CD4-positive, alpha-beta memory T cell (primary cell): Measurements from ENCODE around the gene CELF3. TPM values are rescaled to one million over a fixed set of nuclear protein-coding genes. Genes with fewer than 3 reads are reported as not detected.

Experiments used
- CTCF ChIA-PET: fragments of 350-600 bp; sonication (Branson Sonifier 250); formaldehyde crosslinking; loops from one replicate; lab custom pipeline; 2021; ENCODE audit warnings: inconsistent platforms; ENCODE audit not compliant: partially characterized antibody; lab: Charles Lee
- POLR2A ChIA-PET: fragments of 350-600 bp; sonication (Branson Sonifier 250); formaldehyde crosslinking; loops from one replicate; lab custom pipeline; 2021; ENCODE audit not compliant: partially characterized antibody; lab: Charles Lee
- DNase-seq, 5 donors: peaks; one replicate each; pipeline versions ENCODE4 v3.0.0 to v3.0.0-alpha.2; 2020 to 2022; ENCODE audit warnings: mixed read lengths in 1 of 5
- H3K27ac ChIP-seq: one replicate; pipeline ENCODE4 v1.7.0; 2013; ENCODE audit warnings: low read depth, low read length
- H3K27me3 ChIP-seq: 2 replicates; pipeline ENCODE4 v1.7.0; 2013; ENCODE audit warnings: mild to moderate bottlenecking, low read length, moderate library complexity; ENCODE audit not compliant: insufficient read depth
- H3K36me3 ChIP-seq: 2 replicates; pipeline ENCODE4 v1.7.0; 2013; ENCODE audit warnings: mild to moderate bottlenecking, low read length, moderate library complexity; ENCODE audit not compliant: insufficient read depth
- H3K4me1 ChIP-seq: 2 replicates; pipeline ENCODE4 v1.7.0; 2013; ENCODE audit warnings: mild to moderate bottlenecking, low read length, moderate library complexity; ENCODE audit not compliant: insufficient read depth
- H3K4me3 ChIP-seq, 2 donors: one replicate each; pipeline ENCODE4 v1.7.0; 2013; ENCODE audit warnings: low read length in 2 of 2, mild to moderate bottlenecking in 1 of 2
- H3K9me3 ChIP-seq, 2 donors: one replicate each; pipeline ENCODE4 v1.7.0; 2013; ENCODE audit warnings: low read length in 2 of 2, control low read depth in 1 of 2; ENCODE audit not compliant: control insufficient read depth in 1 of 2
- H3K27ac Mint-ChIP-seq, 7 donors: one replicate each; pipeline ENCODE4 v1.8.0; 2020 to 2021; ENCODE audit warnings: mixed read lengths in 7 of 7, mild to moderate bottlenecking in 6 of 7, inconsistent platforms in 3 of 7, moderate library complexity in 3 of 7
- H3K27me3 Mint-ChIP-seq, 2 donors: one replicate each; pipeline ENCODE4 v1.8.0; 2020 to 2021; ENCODE audit warnings: mixed read lengths in 2 of 2
- H3K36me3 Mint-ChIP-seq, 2 donors: one replicate each; pipeline ENCODE4 v1.8.0; 2020 to 2021; ENCODE audit warnings: mixed read lengths in 2 of 2, inconsistent platforms in 1 of 2, mild to moderate bottlenecking in 1 of 2
- H3K4me1 Mint-ChIP-seq, 4 donors: one replicate each; pipeline ENCODE4 v1.8.0; 2020 to 2021; ENCODE audit warnings: mixed read lengths in 4 of 4, mild to moderate bottlenecking in 1 of 4
- H3K4me3 Mint-ChIP-seq, 8 donors: one replicate each; pipeline ENCODE4 v1.8.0; 2020 to 2021; ENCODE audit warnings: mixed read lengths in 8 of 8, mild to moderate bottlenecking in 7 of 8, moderate library complexity in 6 of 8, inconsistent platforms in 3 of 8
- H3K9me3 Mint-ChIP-seq, 8 donors: one replicate each; pipeline ENCODE4 v1.8.0; 2020 to 2021; ENCODE audit warnings: mixed read lengths in 8 of 8, mild to moderate bottlenecking in 5 of 8, inconsistent platforms in 3 of 8, moderate library complexity in 1 of 8
- intact Hi-C: fragments of 100-400 bp; cut with micrococcal nuclease; formaldehyde crosslinking; loops from one replicate; pipeline ENCODE4 v1.15.1; 2023
- polyA plus RNA-seq, 2 donors: library from polyadenylated mRNA; unstranded; fragments of 300-500 nt; fragmentation: Illumina TruSeq; gene quantifications; one replicate each; pipeline ENCODE4 v1.2.3, GENCODE V29; 2021
- total RNA-seq, 2 experiments: library from RNA; stranded (reverse); gene quantifications; one replicate each; pipeline ENCODE4 v1.2.3, GENCODE V29; 2021

The CELF3 gene
- total and polyA plus RNA-seq, 4 experiments from 2014 or later, result not detected

DNA sequence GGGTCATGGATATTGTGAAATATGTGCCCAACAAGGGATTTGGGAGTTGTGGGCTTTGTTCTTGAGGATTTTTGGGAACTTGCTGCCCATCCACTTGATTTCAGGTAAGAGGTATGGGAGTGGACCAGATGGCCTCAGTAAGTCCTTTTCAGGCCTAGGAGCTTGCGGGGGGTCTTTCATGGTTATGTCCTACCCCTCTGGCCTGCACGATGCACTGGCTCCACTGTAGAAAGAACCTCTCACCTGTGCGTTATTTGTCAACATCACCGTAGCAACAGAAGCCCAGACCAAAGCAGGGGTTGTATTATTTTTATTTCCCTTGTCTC, 13.3 kb upstream of the CELF3 start:
- ChIA-PET CTCF (interaction anchor here (1.1 kb wide), 1 partner anchor 107 kb away, joined by 3 read pairs; no protein-coding TSS in a partner anchor), POLR2A (no interaction called here)
- peaks cover 37 to 43% of the 10 kb centered on the region in 2 donors for H3K27me3 Mint-ChIP-seq
- no peak overlapping the region for H3K4me3 Mint-ChIP-seq
- Histone ChIP-seq H3K4me3 (no peak overlapping the region), H3K9me3 (no peaks in the 10 kb centered on the region), H3K27ac (no peak overlapping the region), H3K4me1 (no peaks in the 10 kb centered on the region), H3K36me3 (no peaks in the 10 kb centered on the region), H3K27me3 (peaks cover 6% of the 10 kb centered on the region)
- intact Hi-C loops, result no loop called here
- H3K4me1 Mint-ChIP-seq, result no peaks in the 10 kb centered on the region
- no peaks in the 10 kb centered on the region for H3K36me3 Mint-ChIP-seq
- peaks cover 0 to under 1% (median 0%) of the 10 kb centered on the region in 8 donors for H3K9me3 Mint-ChIP-seq
- H3K27ac Mint-ChIP-seq, result no peak overlapping the region
- no peak for DNase-seq

DNA sequence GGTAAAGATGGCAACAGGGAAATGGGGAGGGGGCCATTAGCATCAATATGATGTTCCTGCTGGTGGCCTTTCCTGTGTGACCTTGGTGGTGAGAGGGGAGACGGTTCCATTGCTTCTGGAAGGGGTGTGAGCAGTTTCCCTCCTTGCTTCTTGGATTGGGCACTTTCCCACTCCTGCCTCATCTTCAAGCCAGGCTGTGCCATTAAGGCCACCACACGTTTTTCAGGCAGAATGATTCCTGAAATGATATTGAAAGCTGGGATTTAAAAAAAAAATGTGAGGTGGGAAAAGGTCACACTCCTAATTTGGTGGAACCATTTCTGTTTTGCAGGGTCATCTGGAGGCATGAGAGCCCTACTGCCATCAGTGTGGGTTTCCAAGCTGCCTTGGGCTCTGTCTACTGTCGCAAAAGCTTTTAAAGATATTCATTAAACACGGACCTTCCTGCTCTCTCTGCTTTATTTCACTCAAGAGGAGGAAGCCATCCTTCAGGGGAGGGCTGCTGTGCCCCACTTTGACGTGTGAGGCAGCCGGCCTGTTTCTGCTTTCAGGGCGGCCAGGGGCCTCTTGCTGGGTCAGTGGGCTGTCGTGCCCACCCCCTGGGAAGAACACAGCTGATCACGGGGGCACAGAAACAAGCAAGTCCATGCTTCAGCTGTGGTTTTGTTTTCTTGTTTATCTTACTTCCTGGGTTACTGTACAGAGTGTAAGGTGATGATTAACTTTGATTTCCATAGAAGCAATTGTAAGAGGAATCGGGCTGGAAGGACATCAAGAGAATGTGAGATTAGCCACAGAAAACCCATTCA, 12.8 kb upstream of the CELF3 start:
- Histone ChIP-seq H3K9me3 (no peaks in the 10 kb centered on the region), H3K4me1 (no peaks in the 10 kb centered on the region), H3K27me3 (peaks cover 6% of the 10 kb centered on the region), H3K4me3 (no peak overlapping the region), H3K36me3 (no peaks in the 10 kb centered on the region), H3K27ac (no peak overlapping the region)
- Mint-ChIP-seq H3K36me3 (no peaks in the 10 kb centered on the region), H3K27ac (no peak overlapping the region), H3K4me1 (no peaks in the 10 kb centered on the region), H3K9me3 (no peaks in the 10 kb centered on the region), H3K4me3 (no peak overlapping the region), H3K27me3 (peaks cover 38 to 43% of the 10 kb centered on the region in 2 donors)
- ChIA-PET POLR2A (no interaction called here), CTCF (interaction anchor here (1.1 to 1.3 kb wide), 2 partner anchors 107 to 135 kb away, joined by 3 read pairs; no protein-coding TSS in a partner anchor)
- DNase-seq, result no peak
- intact Hi-C loops, result no loop called here

DNA sequence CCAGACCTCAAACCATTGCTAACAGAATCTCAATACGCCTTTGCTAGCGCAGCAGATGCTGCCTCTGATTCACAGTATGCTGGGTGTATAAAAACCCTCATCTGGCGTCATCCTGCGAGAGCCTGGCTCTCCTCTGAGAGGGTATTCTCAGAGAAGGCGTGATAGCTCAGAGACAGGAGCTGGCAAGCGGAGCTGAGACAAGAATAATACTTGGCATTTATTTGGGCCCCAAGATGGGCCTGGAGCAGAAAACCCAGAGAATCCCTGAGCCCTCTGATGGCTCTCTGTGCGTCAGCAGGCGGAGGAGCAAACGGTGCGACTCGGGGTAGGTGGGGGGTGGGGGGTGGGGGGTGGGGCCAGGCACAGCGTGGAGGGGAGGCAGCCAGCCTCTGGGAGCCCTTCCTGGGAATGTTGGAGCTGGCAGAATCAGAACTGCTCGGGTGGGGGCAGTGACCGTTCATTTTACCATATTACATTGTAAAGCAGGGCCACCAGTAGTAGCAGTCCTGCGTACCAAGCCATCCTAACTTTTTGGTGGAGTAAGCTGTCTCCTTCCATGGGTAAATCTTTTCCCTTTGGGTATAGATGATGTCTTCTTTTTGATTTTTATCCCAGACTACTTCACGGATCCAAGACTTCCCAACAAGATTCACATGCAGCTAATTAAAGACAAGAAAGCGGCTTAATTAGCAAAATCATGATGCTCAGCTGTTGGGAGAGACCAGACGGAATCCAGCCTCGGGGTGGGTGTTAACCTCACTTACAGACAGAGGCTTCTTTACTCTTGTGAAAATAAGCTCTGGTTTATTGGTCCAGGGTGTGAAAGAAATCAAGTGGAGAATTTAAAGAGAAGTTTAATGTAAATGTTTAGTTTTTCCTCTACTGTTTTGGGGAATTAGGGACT, 11.8 kb upstream of the CELF3 start:
- H3K27ac ChIP-seq, result no peak overlapping the region
- H3K36me3 ChIP-seq, result no peaks in the 10 kb centered on the region
- Mint-ChIP-seq H3K36me3 (no peaks in the 10 kb centered on the region), H3K27ac (no peak overlapping the region), H3K4me3 (no peak overlapping the region), H3K9me3 (no peaks in the 10 kb centered on the region), H3K4me1 (no peaks in the 10 kb centered on the region), H3K27me3 (peaks cover 38 to 51% of the 10 kb centered on the region in 2 donors)
- no peak for DNase-seq
- no peak overlapping the region for H3K4me3 ChIP-seq
- no peaks in the 10 kb centered on the region for H3K4me1 ChIP-seq
- intact Hi-C loops, result no loop called here
- no peaks in the 10 kb centered on the region for H3K9me3 ChIP-seq
- CTCF ChIA-PET, result interaction anchor here (1.3 kb wide), 1 partner anchor 134 kb away, joined by 3 read pairs; no protein-coding TSS in a partner anchor
- POLR2A ChIA-PET, result no interaction called here
- peaks cover 12% of the 10 kb centered on the region for H3K27me3 ChIP-seq

- DNase-seq, result no peak
- POLR2A ChIA-PET, result interaction anchor here (0.6 kb wide), 1 partner anchor 11 kb away, joined by 3 read pairs; no protein-coding TSS in a partner anchor
- Mint-ChIP-seq H3K27ac (no peak overlapping the region), H3K4me1 (peaks cover 7 to 25% (median 14%) of the 10 kb centered on the region in 4 donors), H3K4me3 (no peak overlapping the region), H3K36me3 (no peaks in the 10 kb centered on the region), H3K9me3 (no peaks in the 10 kb centered on the region), H3K27me3 (peaks cover 26 to 46% of the 10 kb centered on the region in 2 donors)
- Histone ChIP-seq H3K4me3 (no peak overlapping the region), H3K4me1 (peaks cover 19% of the 10 kb centered on the region), H3K9me3 (no peaks in the 10 kb centered on the region), H3K27me3 (peaks cover 24% of the 10 kb centered on the region), H3K36me3 (no peaks in the 10 kb centered on the region), H3K27ac (no peak overlapping the region)
- intact Hi-C loops, result no loop called here
- CTCF ChIA-PET, result interaction anchor here (1.4 kb wide), 1 partner anchor 11 kb away, joined by 4 read pairs; no protein-coding TSS in a partner anchor
Observed at GRCh38 chr1:151723726-151724370, 7.2 kb upstream of the CELF3 start.

DNA sequence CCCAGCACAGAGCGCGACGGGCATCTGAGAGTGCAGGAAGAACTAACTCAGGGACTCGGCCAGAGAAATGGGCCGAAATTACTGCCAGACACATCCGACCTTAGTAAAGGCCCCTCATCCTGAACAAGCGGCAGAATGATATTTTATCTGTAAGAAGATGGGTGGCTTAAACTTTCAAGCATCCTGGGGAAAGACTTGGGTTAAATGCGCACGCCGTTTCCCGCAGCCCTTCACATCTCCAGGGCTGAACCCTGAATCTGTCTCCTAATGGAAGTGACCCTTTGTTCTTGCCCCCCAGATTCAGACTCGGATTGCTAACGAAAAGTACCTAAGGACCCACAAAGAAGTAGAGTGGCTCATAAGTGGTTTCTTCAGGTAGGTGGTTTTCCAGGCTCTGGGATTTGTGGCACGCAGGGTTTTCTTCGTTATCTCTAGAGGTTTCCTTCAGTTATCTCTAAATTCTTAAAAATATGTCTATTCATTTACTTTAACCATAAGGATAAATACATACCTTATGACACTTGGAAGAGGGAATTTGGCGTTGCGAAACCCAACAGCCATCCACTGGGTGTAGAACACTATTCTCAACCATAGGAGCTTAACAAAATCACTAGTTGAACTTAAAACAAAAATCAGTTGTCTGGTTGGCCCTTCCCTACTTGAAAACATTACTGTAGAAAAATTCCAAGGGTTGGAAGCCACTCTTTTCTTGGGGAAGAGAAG, 5.3 kb upstream of the CELF3 start:
- no peaks in the 10 kb centered on the region for H3K9me3 Mint-ChIP-seq
- H3K36me3 ChIP-seq, result no peaks in the 10 kb centered on the region
- peaks cover 23% of the 10 kb centered on the region for H3K4me1 ChIP-seq
- peaks cover 11 to 33% (median 23%) of the 10 kb centered on the region in 4 donors for H3K4me1 Mint-ChIP-seq
- H3K4me3 Mint-ChIP-seq, result peak overlapping the region; percentile 50 to 87 (median 76)
- intact Hi-C loops, result no loop called here
- no peak overlapping the region for H3K27ac ChIP-seq
- H3K27ac Mint-ChIP-seq, result no peak overlapping the region
- no peaks in the 10 kb centered on the region for H3K36me3 Mint-ChIP-seq
- H3K27me3 Mint-ChIP-seq, result peaks cover 32 to 46% of the 10 kb centered on the region in 2 donors
- POLR2A ChIA-PET, result no interaction called here
- CTCF ChIA-PET, result interaction anchor here (1.8 kb wide), 1 partner anchor 13 kb away, joined by 7 read pairs; no protein-coding TSS in a partner anchor
- H3K27me3 ChIP-seq, result peaks cover 30% of the 10 kb centered on the region
- H3K4me3 ChIP-seq, result peak overlapping the region; percentile 21 to 28
- H3K9me3 ChIP-seq, result no peaks in the 10 kb centered on the region
- no peak for DNase-seq

GRCh38 chr1:151720974-151721787, 4.6 kb upstream of the CELF3 start, which contains the start of gene RIIAD1:
TSS of gene RIIAD1 (plus strand) at chr1:151721522. CDS start at chr1:151721537, 15 bp downstream.
- Mint-ChIP-seq H3K27ac (peak within 1 kb of the TSS in 6 of 7 donors; percentile 55 to 86 (median 75)), H3K27me3 (peaks cover 32 to 45% of the 10 kb centered on the region in 2 donors), H3K36me3 (no peaks in the 10 kb centered on the region), H3K4me3 (peak within 1 kb of the TSS; percentile 74 to 88 (median 80)), H3K4me1 (peaks cover 14 to 36% (median 26%) of the 10 kb centered on the region in 4 donors), H3K9me3 (no peaks in the 10 kb centered on the region)
- Histone ChIP-seq H3K4me3 (peak within 1 kb of the TSS; percentile 28 to 42), H3K4me1 (peaks cover 27% of the 10 kb centered on the region), H3K9me3 (no peaks in the 10 kb centered on the region), H3K27me3 (peaks cover 32% of the 10 kb centered on the region), H3K36me3 (no peaks in the 10 kb centered on the region), H3K27ac (no peak within 1 kb of the TSS)
- peak; percentile 31 to 56 (median 46) for DNase-seq
- POLR2A ChIA-PET, result no interaction called here
- intact Hi-C loops, result no loop called here
- CTCF ChIA-PET, result interaction anchor here (1.2 kb wide), 1 partner anchor 14 kb away, joined by 3 read pairs; no protein-coding TSS in a partner anchor
